PC-9 (cell line): ENCODE measurements around the gene YY1. TPM values are rescaled to one million over a fixed set of nuclear protein-coding genes. Genes with fewer than 3 reads are reported as not detected.

Source experiments
- BruUV-seq: library from RNA; stranded (reverse); fragments of 400-500 nt; replicated peaks from 2 replicates; lab custom pipeline; 2021; lab: Mats Ljungman, UMichigan
- CTCF ChIA-PET: fragments of 300-600 bp; sonication (Branson Sonifier 250); formaldehyde crosslinking; loops from one replicate; lab custom pipeline; 2022; ENCODE audit warnings: antibody characterized with exemption; lab: Charles Lee
- POLR2A ChIA-PET: fragments of 300-600 bp; sonication (Branson Sonifier 250); formaldehyde crosslinking; loops from one replicate; lab custom pipeline; 2022; ENCODE audit warnings: antibody characterized with exemption; ENCODE audit not compliant: unreplicated experiment; lab: Charles Lee
- DNase-seq, 2 experiments: peaks; one replicate each; pipeline versions ENCODE4 v3.0.0 to v3.0.0-alpha.2; 2015 to 2022; ENCODE audit warnings: mixed read lengths in 1 of 2
- H2AFZ ChIP-seq: fragments of 200-600 bp; sonication (generic); 2 replicates; pipeline ENCODE4 v1.8.1; 2017; ENCODE audit warnings: antibody characterized with exemption
- H3F3A ChIP-seq: fragments of 200-600 bp; sonication (generic); 2 replicates; pipeline ENCODE4 v1.8.1; 2017; ENCODE audit warnings: antibody characterized with exemption, mild to moderate bottlenecking, low read depth; ENCODE audit not compliant: insufficient read depth
- H3K27ac ChIP-seq: fragments of 200-600 bp; sonication (generic); 2 replicates; pipeline ENCODE4 v1.6.1; 2016; ENCODE audit warnings: mixed run types
- H3K27me3 ChIP-seq: fragments of 200-600 bp; sonication (generic); 2 replicates; pipeline ENCODE4 v1.6.1; 2016; ENCODE audit warnings: low read depth, mixed run types; ENCODE audit not compliant: insufficient read depth
- H3K36me3 ChIP-seq: fragments of 200-600 bp; sonication (generic); 2 replicates; pipeline ENCODE4 v1.6.1; 2016; ENCODE audit warnings: low read depth, mixed run types
- H3K4me1 ChIP-seq: fragments of 200-600 bp; sonication (generic); replicated peaks from 2 replicates; pipeline ENCODE4 v1.6.1; 2016; ENCODE audit warnings: mixed run types; ENCODE audit not compliant: insufficient read depth
- H3K4me2 ChIP-seq: fragments of 200-600 bp; sonication (generic); 2 replicates; pipeline ENCODE4 v1.6.1; 2017; ENCODE audit warnings: mixed run types
- H3K4me3 ChIP-seq: fragments of 200-600 bp; sonication (generic); 2 replicates; pipeline ENCODE4 v1.6.1; 2016; ENCODE audit warnings: mixed run types
- H3K79me2 ChIP-seq: fragments of 200-600 bp; sonication (generic); 2 replicates; pipeline ENCODE4 v1.6.1; 2017; ENCODE audit warnings: low read depth, mixed run types
- H3K9me2 ChIP-seq: fragments of 200-600 bp; sonication (generic); 2 replicates; pipeline ENCODE4 v1.8.1; 2017; ENCODE audit warnings: mild to moderate bottlenecking; ENCODE audit not compliant: insufficient read depth
- H3K9me3 ChIP-seq: fragments of 200-600 bp; sonication (generic); 2 replicates; pipeline ENCODE4 v1.8.1; 2016; ENCODE audit warnings: low read depth; ENCODE audit not compliant: insufficient read depth
- H4K20me1 ChIP-seq: fragments of 200-600 bp; sonication (generic); 2 replicates; pipeline ENCODE4 v1.8.1; 2017; ENCODE audit not compliant: insufficient read depth
- CTCF ChIP-seq: fragments of 200-600 bp; sonication (generic); conservative IDR thresholded peaks from 2 replicates; pipeline ENCODE4 v1.6.1; 2017; ENCODE audit warnings: mixed run types, antibody characterized with exemption, mild to moderate bottlenecking, moderate library complexity
- EZH2 ChIP-seq: fragments of 200-600 bp; sonication (generic); IDR thresholded peaks from 2 replicates; pipeline ENCODE4 v1.8.0; 2017; ENCODE audit warnings: antibody characterized with exemption, low read depth
- intact Hi-C: fragments of 100-400 bp; cut with micrococcal nuclease; formaldehyde crosslinking; loops from one replicate; pipeline ENCODE4 v1.10.0; 2022; ENCODE audit not compliant: unreplicated experiment
- total RNA-seq: library from RNA; stranded (reverse); gene quantifications from 2 replicates; pipeline ENCODE4 v1.2.3, GENCODE V29; 2021

Gene YY1
- total RNA-seq, 1 experiment from 2014 or later = 32.3 TPM

GRCh38 chr14:100297320-100298300 is 58.7 kb downstream of the YY1 start:
- Histone ChIP-seq H3K9me2 (no peaks in the 10 kb centered on the region), H3K79me2 (no peaks in the 10 kb centered on the region), H4K20me1 (no peaks in the 10 kb centered on the region), H3K4me3 (no peak overlapping the region), H2AFZ (no peak overlapping the region), H3K4me1 (no peaks in the 10 kb centered on the region), H3K9me3 (no peaks in the 10 kb centered on the region), H3K27me3 (no peaks in the 10 kb centered on the region), H3K4me2 (no peak overlapping the region), H3K36me3 (no peaks in the 10 kb centered on the region), H3K27ac (no peak overlapping the region), H3F3A (peaks cover 8% of the 10 kb centered on the region; the same call in 1 of the 2 replicates)
- CTCF ChIA-PET = no interaction called here
- DNase-seq = no peak
- TF ChIP-seq EZH2 = no peak
- TF ChIP-seq CTCF = no peak
- no TSS peak for BruUV-seq
- intact Hi-C loops = no loop called here
- POLR2A ChIA-PET = no interaction called here

DNA sequence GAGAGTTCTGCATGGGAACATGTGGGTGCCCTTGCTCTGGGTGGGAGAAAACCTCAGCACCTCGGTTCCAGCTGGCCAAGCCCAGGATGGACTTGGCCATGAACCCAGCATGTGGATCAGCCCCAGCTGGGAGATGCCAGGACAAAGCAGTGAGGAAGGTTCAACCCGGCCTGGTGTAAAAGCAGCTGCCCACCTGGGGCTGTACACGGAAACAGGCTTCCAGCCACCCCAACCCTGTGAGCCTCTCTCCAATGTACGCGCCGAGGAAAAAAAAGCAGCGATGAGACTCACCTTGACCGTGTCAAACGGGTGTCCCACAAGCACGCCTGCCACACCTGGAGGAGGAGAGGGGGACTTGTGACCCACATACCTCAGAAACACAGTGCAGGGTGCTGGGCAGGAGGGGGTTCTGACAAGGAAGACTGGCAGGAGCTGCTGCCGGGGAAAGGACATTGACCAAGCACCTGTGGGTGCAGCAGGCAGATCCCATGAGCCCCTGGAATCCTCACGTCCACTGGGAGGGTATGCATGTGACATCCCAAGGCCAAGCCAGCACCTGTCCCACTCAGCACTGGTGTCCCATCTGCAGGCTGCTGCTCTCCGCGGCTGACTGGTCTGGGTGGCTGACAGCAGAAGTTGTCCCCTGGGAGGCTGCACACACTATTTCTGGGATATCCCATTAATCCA is 59.8 kb downstream of the YY1 start:
- no peaks in the 10 kb centered on the region for H3K9me2 ChIP-seq

More for the DNA sequence above, 59.8 kb downstream of the YY1 start:
- no peak overlapping the region for H3K4me3 ChIP-seq
- H4K20me1 ChIP-seq = no peaks in the 10 kb centered on the region
- no peaks in the 10 kb centered on the region for H3K27me3 ChIP-seq
- H2AFZ ChIP-seq = no peak overlapping the region
- no peak overlapping the region for H3K27ac ChIP-seq
- TF ChIP-seq CTCF = no peak
- no peak for TF ChIP-seq EZH2
- no peak overlapping the region for H3K4me2 ChIP-seq
- intact Hi-C loops = no loop called here
- peaks cover 11% of the 10 kb centered on the region; the same call in 1 of the 2 replicates for H3F3A ChIP-seq
- BruUV-seq = no TSS peak
- no peaks in the 10 kb centered on the region for H3K9me3 ChIP-seq
- ChIA-PET CTCF (no interaction called here), POLR2A (no interaction called here)
- DNase-seq = no peak
- no peaks in the 10 kb centered on the region for H3K36me3 ChIP-seq
- peaks cover 5% of the 10 kb centered on the region; the same call in 1 of the 2 replicates for H3K4me1 ChIP-seq
- H3K79me2 ChIP-seq = no peaks in the 10 kb centered on the region
